Activated CD4-positive, alpha-beta memory T cell treated with anti-CD3 and anti-CD28 coated beads for 36 hours (primary cell): ENCODE data around the gene CAPN1. TPM values are rescaled to one million over a fixed set of nuclear protein-coding genes. Genes with fewer than 3 reads are reported as not detected.
"Not testable (repeated sequence)": the region's sequence is repeated elsewhere in the genome, so short reads cannot be mapped to it uniquely, and the experiment has no call there.

Experiments used
- CTCF ChIA-PET: fragments of 350-600 bp; sonication (Branson Sonifier 250); formaldehyde crosslinking; loops from one replicate; lab custom pipeline; 2021; ENCODE audit warnings: antibody characterized with exemption, inconsistent platforms; lab: Charles Lee
- POLR2A ChIA-PET: fragments of 350-600 bp; sonication (Branson Sonifier 250); formaldehyde crosslinking; loops from one replicate; lab custom pipeline; 2021; ENCODE audit warnings: antibody characterized with exemption; lab: Charles Lee
- DNase-seq: peaks from one replicate; pipeline ENCODE4 v3.0.0-alpha.2; 2020
- H3K27ac Mint-ChIP-seq: one replicate; pipeline ENCODE4 v1.8.0; 2021; ENCODE audit warnings: mixed read lengths
- H3K27me3 Mint-ChIP-seq: one replicate; pipeline ENCODE4 v1.8.0; 2021; ENCODE audit warnings: mixed read lengths
- H3K36me3 Mint-ChIP-seq: one replicate; pipeline ENCODE4 v1.8.0; 2021; ENCODE audit warnings: mixed read lengths
- H3K4me1 Mint-ChIP-seq: one replicate; pipeline ENCODE4 v1.8.0; 2021; ENCODE audit warnings: low read depth, mixed read lengths
- H3K4me3 Mint-ChIP-seq: one replicate; pipeline ENCODE4 v1.8.0; 2021; ENCODE audit warnings: mild to moderate bottlenecking, mixed read lengths
- H3K9me3 Mint-ChIP-seq: one replicate; pipeline ENCODE4 v1.8.0; 2021; ENCODE audit warnings: mixed read lengths
- intact Hi-C: fragments of 100-400 bp; cut with micrococcal nuclease; formaldehyde crosslinking; loops from one replicate; pipeline ENCODE4 v1.15.1; 2023
- total RNA-seq, 2 experiments: library from RNA; stranded (reverse); gene quantifications; one replicate each; pipeline ENCODE4 v1.2.3, GENCODE V29; 2021

Gene CAPN1
- total RNA-seq, 2 experiments from 2014 or later = 111 to 116 TPM

DNA sequence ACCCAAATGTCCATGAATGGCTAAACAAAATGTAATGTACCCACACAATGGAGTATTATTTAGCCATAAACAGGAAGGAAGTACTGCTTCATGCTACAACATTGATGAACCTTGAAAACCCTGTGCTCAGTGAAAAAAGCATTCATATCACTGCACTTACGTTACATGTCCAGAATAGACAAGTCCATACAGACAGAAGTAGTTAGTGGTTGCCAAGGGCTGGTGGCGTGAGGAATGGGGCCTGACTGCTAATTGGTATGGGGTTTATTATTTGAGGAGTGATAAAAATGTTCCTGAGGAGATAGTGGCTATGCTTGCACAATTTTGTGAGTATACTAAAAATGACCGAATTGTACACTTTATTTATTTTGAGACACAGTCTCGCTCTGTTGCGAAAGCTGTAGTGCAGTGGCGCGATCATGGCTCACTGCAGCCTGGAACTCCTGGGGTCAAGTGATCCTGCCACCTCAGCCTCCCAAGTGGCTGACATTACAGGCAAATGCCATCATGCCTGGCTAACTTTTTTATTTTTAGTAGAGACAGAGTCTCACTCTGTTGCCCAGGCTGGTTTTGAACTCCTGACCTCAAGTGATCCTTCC is 39.7 kb upstream of the CAPN1 start:
- H3K4me1 Mint-ChIP-seq = no peaks in the 10 kb centered on the region
- no peak for DNase-seq
- intact Hi-C loops = no loop called here
- H3K27me3 Mint-ChIP-seq = peaks cover 2% of the 10 kb centered on the region
- no peaks in the 10 kb centered on the region for H3K9me3 Mint-ChIP-seq
- no peaks in the 10 kb centered on the region for H3K36me3 Mint-ChIP-seq
- ChIA-PET POLR2A (no interaction called here), CTCF (no interaction called here)
- no peak overlapping the region for H3K27ac Mint-ChIP-seq
- H3K4me3 Mint-ChIP-seq = no peak overlapping the region

DNA sequence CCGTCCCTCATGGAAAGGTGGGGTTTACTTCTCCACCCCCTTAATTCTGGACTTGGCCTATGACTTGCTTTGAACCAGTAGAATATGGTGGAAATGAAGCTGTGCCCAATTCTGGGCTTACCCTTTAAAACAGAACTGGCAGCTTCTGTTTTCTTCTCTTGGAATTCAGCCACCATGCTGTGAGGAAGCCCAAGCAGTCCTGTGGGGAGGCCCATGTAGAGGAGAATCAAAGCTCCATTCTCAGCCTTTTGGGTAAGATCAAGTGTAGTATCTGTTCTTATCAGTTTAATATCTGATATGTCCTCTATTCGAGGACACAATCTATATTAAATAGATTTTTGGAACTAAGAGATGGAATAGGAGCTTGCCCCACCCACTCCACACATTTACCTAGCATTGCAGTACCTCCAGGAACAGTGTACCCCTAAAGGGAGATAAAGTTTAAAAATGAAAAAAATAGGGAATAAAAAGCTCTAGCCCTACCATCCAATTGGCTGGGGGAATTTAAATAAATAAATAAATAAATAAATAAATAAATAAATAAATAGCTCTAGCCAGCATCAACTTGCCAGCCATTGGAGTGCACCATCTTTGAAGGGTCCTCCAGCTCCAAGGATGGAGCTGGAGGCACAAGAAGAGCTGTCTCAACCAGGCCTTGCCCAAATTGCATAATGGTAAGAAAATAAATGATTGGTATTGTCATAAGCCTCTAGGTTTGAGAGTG is 34.2 kb upstream of the CAPN1 start:
- peaks cover 2% of the 10 kb centered on the region for H3K27me3 Mint-ChIP-seq
- CTCF ChIA-PET = interaction anchor here (1.1 kb wide), 1 partner anchor 30 kb away, joined by 3 read pairs; the partner anchor contains the start of gene ZNHIT2
- intact Hi-C loops = no loop called here

GRCh38 chr11:65148657-65149056 is 33.1 kb upstream of the CAPN1 start:
- peaks cover 5% of the 10 kb centered on the region for H3K4me1 Mint-ChIP-seq
- DNase-seq = no peak

More for the DNA sequence above, 34.2 kb upstream of the CAPN1 start:
- Mint-ChIP-seq H3K4me1 (peaks cover 5% of the 10 kb centered on the region), H3K9me3 (peaks cover 3% of the 10 kb centered on the region), H3K4me3 (no peak overlapping the region), H3K27ac (no peak overlapping the region), H3K36me3 (no peaks in the 10 kb centered on the region)
- no peak for DNase-seq
- POLR2A ChIA-PET = no interaction called here

DNA sequence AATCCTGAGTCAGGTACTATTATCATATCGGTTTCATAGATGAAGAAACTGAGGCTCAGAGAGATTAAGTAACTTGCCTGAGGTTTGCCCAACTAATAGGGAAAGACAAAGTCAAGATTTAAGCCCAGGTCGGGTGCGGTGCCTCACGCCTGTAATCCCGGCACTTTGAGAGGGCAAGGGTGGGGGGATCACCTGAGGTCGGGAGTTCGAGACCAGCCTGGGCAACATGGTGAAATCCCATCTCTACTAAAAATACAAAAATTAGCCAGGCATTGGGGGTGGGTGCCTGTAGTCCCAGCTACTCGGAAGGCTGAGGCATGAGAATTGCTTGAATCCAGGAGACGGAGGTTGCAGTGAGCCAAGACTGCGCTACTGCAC is 31.6 kb upstream of the CAPN1 start:
- H3K27me3 Mint-ChIP-seq, H3K9me3 Mint-ChIP-seq, H3K4me3 Mint-ChIP-seq, H3K36me3 Mint-ChIP-seq, CTCF ChIA-PET, intact Hi-C loops, H3K27ac Mint-ChIP-seq, POLR2A ChIA-PET, H3K4me1 Mint-ChIP-seq, DNase-seq: not testable (repeated sequence)

More at GRCh38 chr11:65148657-65149056, 33.1 kb upstream of the CAPN1 start:
- intact Hi-C loops = no loop called here
- H3K36me3 Mint-ChIP-seq = no peaks in the 10 kb centered on the region
- peaks cover 3% of the 10 kb centered on the region for H3K9me3 Mint-ChIP-seq
- ChIA-PET CTCF (no interaction called here), POLR2A (no interaction called here)
- H3K4me3 Mint-ChIP-seq = no peak overlapping the region
- H3K27ac Mint-ChIP-seq = no peak overlapping the region
- H3K27me3 Mint-ChIP-seq = peaks cover 2% of the 10 kb centered on the region

DNA sequence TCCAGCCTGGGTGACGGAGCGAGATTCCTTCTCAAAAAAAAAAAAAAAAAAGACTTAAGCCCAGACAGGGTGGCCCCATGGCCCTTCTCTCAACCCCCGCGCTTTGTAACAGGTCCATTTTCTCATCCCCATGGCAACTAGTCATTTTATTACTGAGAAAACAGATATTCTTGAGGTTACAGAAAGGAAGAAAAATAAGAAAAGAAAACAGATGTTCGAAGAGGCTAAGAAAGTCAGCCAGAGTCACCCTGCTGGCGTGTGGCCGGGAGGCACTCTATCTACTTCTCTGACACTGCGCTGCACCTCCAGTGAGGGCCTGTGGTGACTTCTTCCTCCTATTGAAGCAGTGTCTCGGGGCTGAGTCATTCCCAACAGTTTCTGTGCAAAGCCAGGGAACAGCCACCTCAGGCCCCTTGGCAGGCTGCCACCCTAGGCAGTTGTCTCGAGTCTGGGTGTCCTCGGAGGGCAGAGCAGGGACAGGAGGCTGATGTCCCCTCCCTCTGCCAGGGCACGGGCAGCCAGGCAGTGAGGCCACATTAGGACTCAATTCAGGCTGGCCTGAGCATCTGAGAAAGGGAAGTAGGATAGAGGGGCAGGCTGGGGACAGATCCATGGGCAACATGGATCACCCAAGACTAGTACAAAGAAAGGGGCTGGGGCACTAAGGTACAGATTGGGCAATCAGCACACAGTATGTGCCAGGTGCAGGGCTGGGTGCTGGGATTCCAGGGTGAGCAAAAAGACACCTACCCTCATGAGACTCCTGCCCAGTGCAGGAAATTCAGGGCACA is 31.0 kb upstream of the CAPN1 start:
- DNase-seq = peak; percentile 62
- ChIA-PET CTCF (no interaction called here), POLR2A (no interaction called here)
- Mint-ChIP-seq H3K9me3 (peaks cover 3% of the 10 kb centered on the region), H3K4me3 (no peak overlapping the region), H3K4me1 (peaks cover 5% of the 10 kb centered on the region), H3K36me3 (no peaks in the 10 kb centered on the region), H3K27me3 (no peaks in the 10 kb centered on the region), H3K27ac (no peak overlapping the region)
- intact Hi-C loops = no loop called here

DNA sequence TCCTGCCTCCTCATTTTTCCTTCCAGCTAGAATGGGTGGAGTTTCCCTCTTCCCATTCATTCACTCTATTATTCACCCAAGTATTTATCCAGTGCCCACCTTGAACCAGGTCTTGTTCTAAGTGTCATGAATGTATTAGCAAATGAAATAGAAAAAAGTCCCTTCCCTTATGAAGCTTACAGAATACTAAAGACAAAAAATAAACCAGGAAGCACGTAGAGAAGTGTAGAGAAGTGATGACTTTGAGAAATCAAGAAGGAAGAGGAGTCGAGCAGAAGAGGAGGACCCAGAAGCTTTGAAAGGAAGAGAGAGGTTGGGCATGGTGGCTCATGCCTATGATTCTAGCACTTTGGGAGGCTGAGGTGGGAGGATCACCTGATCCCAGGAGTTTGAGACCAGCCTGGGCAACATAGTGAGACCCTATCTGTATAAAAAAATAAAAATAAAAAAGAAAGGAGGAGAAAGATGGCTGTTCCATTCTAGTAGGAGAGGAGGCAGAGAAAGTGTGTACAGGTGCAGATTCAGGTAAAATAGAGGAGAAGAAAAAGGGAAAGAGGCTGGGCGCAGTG is 30.3 kb upstream of the CAPN1 start:
- peaks cover 5% of the 10 kb centered on the region for H3K4me1 Mint-ChIP-seq
- H3K27me3 Mint-ChIP-seq = no peaks in the 10 kb centered on the region
- POLR2A ChIA-PET = no interaction called here
- peaks cover 3% of the 10 kb centered on the region for H3K9me3 Mint-ChIP-seq
- H3K4me3 Mint-ChIP-seq = no peak overlapping the region
- CTCF ChIA-PET = no interaction called here
- DNase-seq = no peak
- intact Hi-C loops = no loop called here
- H3K27ac Mint-ChIP-seq = no peak overlapping the region
- no peaks in the 10 kb centered on the region for H3K36me3 Mint-ChIP-seq

- ChIA-PET CTCF (interaction anchor here (1.0 kb wide), 1 partner anchor 98 kb away, joined by 3 read pairs; no protein-coding TSS in a partner anchor), POLR2A (no interaction called here)
- Mint-ChIP-seq H3K4me3 (no peak overlapping the region), H3K4me1 (peaks cover 5% of the 10 kb centered on the region), H3K36me3 (no peaks in the 10 kb centered on the region), H3K27ac (no peak overlapping the region), H3K9me3 (peaks cover 3% of the 10 kb centered on the region), H3K27me3 (no peaks in the 10 kb centered on the region)
- no peak for DNase-seq
- intact Hi-C loops = no loop called here
Measured at GRCh38 chr11:65152122-65152521, 29.6 kb upstream of the CAPN1 start.

DNA sequence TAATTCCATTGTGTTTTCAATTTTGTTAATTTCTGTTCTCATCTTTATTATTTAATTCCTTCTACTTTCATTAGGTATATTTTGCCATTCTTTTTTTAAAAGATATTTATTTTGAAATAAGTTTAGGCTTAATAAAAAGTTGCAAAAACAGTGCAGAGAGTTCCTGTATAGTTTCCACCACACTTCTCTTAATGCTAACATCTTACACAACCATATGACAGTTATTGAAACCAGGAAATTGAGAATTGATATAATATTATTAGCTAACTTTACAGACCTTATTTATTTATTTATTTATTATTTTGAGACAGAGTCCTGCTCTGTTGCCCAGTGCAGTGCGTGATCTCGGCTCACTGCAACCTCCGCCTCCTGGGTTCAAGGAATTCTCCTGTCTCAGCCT is 25.5 kb upstream of the CAPN1 start:
- intact Hi-C loops = no loop called here
- POLR2A ChIA-PET = no interaction called here
- no peak overlapping the region for H3K4me3 Mint-ChIP-seq
- CTCF ChIA-PET = no interaction called here
- H3K27me3 Mint-ChIP-seq = peaks cover 6% of the 10 kb centered on the region
- H3K4me1 Mint-ChIP-seq = no peaks in the 10 kb centered on the region
- no peaks in the 10 kb centered on the region for H3K36me3 Mint-ChIP-seq
- no peak for DNase-seq
- no peaks in the 10 kb centered on the region for H3K9me3 Mint-ChIP-seq
- H3K27ac Mint-ChIP-seq = no peak overlapping the region

- Mint-ChIP-seq H3K27me3 (peaks cover 6% of the 10 kb centered on the region), H3K36me3 (no peaks in the 10 kb centered on the region), H3K27ac (no peak overlapping the region), H3K9me3 (no peaks in the 10 kb centered on the region), H3K4me3 (no peak overlapping the region), H3K4me1 (no peaks in the 10 kb centered on the region)
- intact Hi-C loops = no loop called here
- DNase-seq = no peak
- ChIA-PET CTCF (no interaction called here), POLR2A (no interaction called here)
Measured at GRCh38 chr11:65156926-65157325, 24.8 kb upstream of the CAPN1 start.

GRCh38 chr11:65157336-65157735 is 24.4 kb upstream of the CAPN1 start:
- no peak overlapping the region for H3K4me3 Mint-ChIP-seq
- ChIA-PET CTCF (interaction anchor here (0.5 to 0.6 kb wide), 2 partner anchors 159 to 1270 kb away, joined by 3 read pairs; no protein-coding TSS in a partner anchor), POLR2A (no interaction called here)
- H3K4me1 Mint-ChIP-seq = no peaks in the 10 kb centered on the region
- no peaks in the 10 kb centered on the region for H3K36me3 Mint-ChIP-seq
- H3K27ac Mint-ChIP-seq = no peak overlapping the region
- H3K9me3 Mint-ChIP-seq = no peaks in the 10 kb centered on the region
- intact Hi-C loops = no loop called here
- DNase-seq = no peak
- peaks cover 6% of the 10 kb centered on the region for H3K27me3 Mint-ChIP-seq

- no peaks in the 10 kb centered on the region for H3K36me3 Mint-ChIP-seq
- POLR2A ChIA-PET = no interaction called here
- intact Hi-C loops = no loop called here
- no peak for DNase-seq
- H3K4me1 Mint-ChIP-seq = no peaks in the 10 kb centered on the region
- H3K4me3 Mint-ChIP-seq = no peak overlapping the region
- H3K27me3 Mint-ChIP-seq = peaks cover 6% of the 10 kb centered on the region
- CTCF ChIA-PET = no interaction called here
- no peaks in the 10 kb centered on the region for H3K9me3 Mint-ChIP-seq
- no peak overlapping the region for H3K27ac Mint-ChIP-seq
Measured at GRCh38 chr11:65159012-65159411, 22.7 kb upstream of the CAPN1 start.

DNA sequence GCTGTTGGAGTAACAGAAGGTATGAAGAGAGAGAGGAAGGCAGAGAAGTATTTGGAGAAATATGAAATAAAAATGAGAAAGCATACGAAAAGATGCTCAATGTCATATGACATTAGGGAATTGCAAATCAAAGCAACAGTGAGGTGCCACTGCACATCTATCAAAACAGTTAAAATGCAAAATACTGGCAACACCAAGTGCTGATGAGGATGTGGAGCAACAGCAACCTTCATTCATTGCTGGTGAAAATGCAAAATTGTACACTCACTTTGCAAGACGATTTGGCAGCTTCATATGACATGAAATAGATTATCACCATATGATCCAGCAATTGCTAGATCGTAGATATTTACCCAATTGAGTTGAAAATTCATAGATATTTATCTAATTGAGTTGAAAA is 21.1 kb upstream of the CAPN1 start:
- peaks cover 6% of the 10 kb centered on the region for H3K27me3 Mint-ChIP-seq
- CTCF ChIA-PET = no interaction called here

More for the DNA sequence above, 21.1 kb upstream of the CAPN1 start:
- Mint-ChIP-seq H3K9me3 (no peaks in the 10 kb centered on the region), H3K4me1 (no peaks in the 10 kb centered on the region), H3K27ac (no peak overlapping the region), H3K4me3 (no peak overlapping the region), H3K36me3 (no peaks in the 10 kb centered on the region)
- intact Hi-C loops = no loop called here
- DNase-seq = no peak
- POLR2A ChIA-PET = no interaction called here
